DMS153 treated with DMSO at 0.1 percent for 48 hours (cell line): ENCODE measurements around the gene GPC1.

Experiments
- DNase-seq: peaks from one replicate; lab custom pipeline; 2025; ENCODE audit not compliant: unreplicated experiment; lab: John Stamatoyannopoulos, UW

GPC1 gene

DNA sequence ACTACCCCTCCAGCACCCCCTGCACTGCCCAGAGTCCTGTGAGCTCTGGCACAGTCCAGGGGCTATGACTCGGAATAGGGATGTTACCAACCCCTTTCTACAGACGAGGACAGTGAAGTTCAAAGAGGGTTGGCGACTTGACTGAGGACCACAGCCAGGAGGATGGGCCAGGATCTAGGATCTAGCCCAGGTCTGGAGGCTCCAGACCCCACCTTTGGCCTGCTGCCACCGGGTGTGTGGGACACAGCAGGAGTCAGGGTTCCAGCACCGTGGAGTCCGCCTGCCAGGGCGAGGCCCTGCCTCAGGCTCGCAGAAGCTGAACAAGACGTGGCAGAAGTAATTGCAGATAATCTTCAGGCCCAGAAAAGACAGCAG is 37.9 kb upstream of the GPC1 start:
- no peak for DNase-seq

DNA sequence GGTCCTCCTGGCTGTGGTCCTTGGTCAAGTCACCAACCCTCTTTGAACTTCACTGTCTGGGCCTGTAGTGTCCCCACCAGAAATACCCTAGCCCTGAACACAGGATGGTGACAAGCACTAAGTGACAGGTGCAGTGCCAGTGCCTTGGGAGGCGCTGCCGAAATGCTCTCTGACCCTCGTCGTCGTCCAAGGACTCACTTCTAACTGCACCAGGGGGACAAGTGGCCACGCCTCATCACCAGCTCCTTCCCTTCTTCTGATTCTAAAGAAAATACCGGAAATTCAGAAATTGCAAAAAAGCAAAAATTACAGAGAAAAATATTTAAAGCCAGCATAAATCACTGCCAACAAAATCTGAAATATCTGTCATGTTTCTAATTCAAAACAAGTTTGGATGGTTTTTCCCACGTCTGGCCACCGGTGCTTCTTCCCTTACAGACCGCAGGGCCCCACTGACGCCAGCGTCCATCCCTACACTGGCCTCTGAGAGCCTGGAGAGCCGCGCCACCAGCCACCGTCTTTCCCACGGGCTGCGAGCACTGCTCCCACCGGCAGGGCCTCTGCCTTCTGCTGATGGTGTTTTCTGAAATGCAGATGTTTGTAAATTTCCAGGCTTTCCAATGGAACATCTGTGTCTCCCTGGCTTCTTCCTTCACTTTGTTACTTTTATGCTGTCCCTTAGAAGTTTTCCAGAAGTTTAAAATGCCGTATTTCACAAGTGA is 37.4 kb upstream of the GPC1 start:
- DNase-seq, result no peak

DNA sequence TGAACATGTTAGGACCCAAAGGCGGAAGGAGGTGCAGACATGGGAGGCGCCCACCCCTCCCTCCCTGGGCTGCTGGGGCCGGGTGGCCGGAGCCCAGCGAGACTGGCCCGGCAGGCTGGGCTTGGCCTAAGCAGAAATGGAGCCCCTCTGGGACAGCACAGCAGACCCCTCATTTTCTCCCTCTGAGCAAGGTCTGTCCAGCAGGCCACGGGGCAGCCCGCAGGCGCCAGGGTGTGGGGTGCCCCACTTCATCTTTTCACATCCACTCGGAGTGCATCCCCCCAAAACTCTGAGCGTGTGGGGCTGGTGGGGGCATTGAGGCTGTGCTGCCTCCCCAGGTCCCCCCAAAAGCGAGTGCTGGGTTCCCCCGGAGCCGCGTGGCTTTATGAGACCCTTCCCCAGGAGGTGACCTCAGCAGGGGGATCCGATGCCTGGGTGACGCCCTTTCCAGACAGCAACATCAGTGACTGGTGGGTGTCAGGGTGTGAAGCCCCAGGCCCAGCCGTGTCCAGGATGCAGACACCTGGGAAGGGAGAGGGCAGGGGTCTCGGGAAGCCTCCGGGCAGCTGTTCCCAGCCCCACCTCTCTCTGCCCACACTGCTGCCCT is 36.7 kb upstream of the GPC1 start:
- DNase-seq, result no peak

DNA sequence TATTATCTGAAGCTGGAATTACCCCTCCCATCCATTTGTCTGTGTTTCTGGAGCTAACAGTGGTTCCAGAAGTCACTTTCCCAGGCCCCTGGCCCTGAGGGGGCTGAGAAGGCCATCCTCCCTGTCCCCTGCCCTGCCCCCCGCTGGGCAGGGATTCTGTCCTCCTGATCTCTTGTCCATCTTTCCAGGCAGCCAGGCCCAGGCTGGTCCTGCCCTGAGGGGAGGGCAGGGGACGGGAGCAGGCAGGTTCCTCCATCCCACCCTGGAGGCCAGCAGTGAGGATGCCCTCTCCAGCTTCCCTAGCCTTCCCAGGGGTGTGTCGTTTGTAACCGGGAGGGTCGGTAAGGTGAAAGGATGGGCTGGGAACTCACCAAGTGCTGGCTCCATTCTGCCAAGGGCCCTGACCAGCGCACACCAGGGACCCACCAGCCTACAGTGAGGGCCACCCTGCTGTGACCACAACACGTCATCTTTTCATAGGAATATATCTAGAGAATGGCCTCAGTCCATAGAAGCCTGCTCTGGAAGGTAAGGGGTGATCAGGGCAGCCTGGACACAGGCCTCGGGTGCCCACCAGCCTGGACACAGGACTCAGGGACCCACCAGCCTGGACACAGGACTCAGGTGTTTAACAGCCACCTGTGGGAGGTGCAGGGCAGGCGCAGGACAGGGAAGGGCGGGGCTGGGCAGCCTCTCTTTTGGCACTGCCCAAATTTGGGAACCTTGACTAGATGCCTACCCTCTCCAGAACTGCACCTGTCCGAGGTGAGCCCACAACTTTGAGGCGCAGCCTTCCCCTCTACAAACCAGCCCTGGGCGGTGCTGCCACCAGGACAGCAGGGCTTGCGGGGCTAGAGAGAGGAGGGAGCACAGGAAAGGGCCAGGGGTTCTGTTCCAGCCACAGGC is 35.8 kb upstream of the GPC1 start:
- no peak for DNase-seq

DNA sequence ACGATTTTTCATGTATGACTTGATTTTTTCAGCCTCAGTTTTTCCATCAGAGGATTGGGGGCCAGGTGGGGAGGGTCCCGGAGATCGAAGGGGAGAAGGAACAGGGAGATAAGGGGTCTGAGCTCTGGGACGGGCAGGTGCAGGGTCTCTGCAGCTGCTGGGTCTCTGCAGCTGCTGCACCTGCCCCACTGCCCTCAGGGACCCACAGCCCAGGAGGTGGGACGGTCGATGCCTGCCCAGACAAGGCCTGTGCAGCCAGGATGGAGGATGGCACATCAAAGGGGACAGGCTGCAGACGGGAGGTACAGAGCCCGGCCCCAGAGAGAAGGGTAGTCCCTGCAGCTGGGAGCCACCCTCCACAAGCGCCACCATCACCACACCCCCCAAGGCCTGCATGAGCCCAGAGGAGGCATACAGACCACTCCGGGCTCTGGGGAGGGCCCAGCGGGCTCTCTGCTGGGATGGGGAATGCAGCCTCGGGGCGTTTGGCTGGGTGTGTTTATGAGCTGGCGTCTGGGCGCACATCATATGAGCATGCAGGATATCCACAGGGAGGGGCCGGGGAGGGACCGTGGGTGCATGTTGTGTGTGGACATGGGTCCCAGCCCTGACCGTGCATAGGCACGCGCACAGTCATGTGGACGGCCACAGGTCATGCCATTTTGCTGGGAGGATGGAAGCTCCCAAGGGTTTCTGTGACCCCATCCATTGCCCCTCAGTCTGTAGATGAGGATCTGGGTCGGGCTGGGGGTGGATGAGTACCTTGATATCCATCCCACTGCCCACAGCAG is 34.9 kb upstream of the GPC1 start:
- no peak for DNase-seq

DNA sequence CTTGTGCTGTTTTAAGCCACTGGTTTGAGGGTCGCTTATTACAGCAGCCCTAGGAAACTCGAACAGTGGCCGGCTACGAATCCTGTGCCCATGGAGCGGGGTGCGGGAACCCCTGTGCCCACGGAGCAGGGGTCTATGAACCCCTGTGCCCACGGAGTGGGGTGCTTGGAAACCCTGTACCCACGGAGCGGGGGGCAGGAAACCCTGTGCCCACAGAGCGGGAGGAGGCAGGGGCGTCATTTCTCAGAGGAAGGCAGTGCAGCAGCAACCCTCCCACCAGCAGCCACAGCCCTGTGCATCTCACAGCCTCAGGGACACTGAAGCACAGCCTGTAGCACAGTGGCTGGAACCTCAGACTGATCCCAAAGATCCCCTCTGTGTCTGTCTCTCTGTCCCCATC is 34.2 kb upstream of the GPC1 start:
- DNase-seq, result no peak

DNA sequence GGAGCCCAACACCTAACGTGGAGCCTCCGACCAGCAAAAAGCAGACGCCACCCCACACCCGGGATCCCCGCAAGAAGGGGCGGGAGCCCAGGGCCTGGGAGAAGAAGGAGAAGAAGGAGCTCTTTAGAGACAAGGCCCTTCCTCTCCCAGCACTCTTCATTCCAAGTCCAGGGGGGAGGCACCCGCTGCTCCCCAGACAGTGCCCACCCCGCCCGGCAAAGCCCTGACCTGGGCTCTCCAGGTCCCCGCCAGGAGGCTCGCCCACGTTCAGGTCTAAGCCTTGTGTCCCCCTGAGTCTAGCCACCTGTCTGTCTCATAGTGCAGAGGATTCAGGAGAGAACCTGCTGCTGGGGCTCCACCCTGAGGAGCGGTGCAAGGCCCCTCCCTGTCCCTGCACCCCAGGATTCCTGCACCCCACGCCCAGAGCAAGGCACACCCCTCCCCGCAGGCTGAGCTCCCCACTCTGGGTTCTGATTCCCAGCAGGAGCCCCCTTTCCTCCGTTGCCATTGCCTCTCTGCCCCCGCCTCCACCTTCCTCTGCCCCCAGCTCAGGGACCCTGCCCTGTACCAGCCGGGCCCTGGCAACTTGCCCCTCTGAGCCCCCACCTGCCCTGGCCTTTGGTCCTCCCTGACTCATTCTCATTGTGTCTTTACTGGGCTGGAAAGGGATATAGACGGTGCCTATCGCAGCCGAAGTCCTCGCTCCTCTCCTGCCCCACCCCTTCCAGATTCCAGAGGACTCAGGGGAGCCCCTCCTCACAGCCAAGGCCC is 33.5 kb upstream of the GPC1 start:
- no peak for DNase-seq

DNA sequence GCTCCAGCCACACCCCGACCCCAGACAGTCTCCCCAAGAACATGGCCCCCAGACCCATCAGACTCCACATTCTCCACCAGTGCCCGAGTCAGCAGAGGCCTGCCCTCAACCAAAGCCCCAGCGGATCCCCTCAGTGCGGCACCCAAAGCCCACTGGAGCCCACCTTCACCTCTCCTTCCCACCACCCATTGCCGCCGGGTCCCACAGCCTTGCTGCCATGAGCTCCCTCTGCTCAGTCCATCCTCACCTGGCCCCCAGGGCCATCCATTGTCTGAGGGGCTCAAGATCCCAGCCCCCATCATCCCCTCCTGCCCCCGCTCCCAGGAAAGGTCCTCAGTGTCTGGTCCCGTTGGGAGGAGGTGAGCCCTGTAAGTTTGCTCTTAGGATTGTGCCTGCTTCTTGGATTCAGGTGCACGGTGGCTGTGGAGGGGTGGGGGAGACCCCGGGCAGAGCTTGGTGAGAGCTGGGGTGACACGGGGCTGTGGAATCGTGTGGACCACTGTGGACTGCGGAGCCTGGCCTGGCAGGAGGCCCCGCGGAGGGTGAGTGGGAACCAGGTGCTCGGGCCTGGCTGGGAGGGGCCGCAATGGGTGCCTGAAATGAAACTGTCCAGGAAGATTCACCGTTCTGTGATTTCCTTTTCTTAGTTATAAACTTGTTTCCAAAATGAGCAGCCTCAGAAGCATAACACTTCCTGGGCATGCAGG is 32.7 kb upstream of the GPC1 start:
- DNase-seq, result no peak

DNA sequence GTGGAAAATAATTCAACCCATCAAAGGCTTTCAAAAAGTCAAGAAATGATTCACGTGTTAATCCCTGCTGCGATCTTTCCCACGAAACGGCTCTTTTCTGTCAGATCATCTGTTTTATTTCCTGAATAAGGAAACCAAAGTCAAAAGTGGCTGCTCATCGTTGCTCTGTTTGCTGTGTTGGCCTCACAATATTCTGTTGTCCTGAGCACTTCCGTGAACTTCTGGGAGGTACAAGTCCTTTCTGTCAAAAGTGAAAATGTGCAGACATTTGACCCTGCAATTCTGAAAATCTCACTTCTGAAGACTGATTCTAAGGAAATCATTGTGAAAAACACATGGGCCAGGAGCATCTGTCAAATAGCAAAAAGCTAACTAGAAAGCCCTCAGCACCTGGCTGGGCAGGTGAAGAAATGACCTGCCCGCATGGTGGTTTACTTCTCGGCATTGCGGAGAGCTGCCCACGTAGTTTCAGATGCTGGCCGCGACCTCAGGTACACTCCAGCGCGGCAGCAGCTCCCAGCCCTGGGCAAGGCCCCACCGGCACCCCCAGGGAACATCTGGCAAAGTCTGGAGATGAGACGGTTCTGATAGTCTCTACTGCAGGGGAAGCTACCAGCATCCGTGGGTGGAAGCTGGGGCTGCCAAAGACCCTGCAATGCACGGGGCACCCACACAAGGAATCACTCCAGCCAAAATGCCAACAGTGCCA is 31.9 kb upstream of the GPC1 start:
- DNase-seq, result no peak

DNA sequence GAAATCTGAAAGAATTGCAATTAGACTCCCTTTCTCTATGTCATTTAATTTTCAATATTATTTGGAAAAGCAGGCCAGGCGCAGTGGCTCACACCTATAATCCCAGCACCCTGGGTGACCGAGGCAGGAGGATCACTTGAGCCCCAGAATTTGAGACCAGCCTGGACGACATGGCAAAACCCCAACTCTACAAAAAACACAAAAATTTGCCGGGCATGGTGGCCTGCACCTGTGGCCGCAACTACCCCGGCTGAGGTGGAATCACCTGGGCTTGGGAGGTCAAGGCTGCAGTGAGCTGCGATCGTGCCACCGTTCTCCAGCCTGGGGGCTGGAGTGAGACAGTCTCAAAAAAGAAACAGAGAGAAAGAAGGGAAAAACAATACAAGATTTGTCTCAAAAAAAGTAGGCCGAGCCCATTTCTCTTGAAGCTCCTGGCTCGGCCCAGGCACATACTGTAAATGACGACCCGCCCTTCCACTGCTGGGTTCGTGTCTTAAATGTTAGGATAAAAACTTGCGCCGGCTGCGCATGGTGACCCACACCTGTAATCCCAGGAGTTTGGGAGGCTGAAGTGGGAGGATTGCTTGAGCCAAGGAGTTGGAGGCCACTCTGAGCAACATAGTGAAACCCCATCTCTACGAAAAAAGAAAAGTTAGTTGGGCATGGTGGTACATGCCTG is 31.1 kb upstream of the GPC1 start:
- no peak for DNase-seq

DNA sequence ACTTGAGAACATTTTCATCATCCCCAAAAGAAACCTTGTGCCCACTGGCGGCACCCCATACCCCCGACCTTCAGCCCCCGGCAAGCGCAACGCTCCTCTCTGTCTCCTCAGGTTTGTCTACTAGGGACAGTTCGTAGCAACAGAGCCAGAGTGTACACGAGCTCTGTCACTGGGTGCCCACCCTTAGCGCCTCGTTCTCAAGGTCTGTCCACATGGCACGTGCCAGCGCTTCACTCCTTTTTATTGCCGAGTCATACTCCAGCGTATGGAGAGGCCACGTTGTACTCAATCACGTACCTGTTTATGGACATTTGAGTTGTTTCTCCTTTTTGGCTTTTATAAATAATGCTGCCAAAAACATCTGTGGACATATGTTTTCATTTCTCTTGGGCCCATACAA is 30.3 kb upstream of the GPC1 start:
- no peak for DNase-seq

DNA sequence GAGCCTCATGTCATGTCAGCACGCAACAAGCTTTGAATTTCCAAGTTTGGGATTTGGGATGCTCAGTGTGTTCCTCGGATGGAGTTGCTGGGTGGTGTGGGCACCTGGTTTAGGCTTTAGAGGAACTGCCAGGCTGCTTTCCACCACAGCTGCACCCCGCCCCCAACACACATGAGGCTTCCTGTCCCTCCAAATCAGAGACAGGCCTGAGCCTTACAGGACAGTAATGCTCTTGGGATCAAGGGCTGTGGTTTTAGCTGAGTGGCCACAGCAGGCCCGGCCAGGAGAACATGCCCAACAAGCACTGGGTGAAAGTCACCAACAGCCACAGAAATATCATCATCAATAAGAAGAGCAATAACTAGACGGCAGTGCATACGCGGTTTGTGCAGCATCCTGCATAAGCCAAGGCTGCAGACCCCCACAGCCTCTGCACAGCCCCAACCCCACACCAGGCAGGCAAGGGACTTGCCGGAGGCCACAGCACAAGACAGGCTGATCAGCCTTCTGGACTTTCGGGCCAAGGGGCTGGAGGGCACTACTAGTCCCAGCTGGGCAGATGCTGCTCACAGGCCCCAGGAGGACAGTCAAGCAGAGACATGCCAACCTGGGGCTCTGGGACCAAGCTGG is 29.7 kb upstream of the GPC1 start:
- DNase-seq, result no peak

DNA sequence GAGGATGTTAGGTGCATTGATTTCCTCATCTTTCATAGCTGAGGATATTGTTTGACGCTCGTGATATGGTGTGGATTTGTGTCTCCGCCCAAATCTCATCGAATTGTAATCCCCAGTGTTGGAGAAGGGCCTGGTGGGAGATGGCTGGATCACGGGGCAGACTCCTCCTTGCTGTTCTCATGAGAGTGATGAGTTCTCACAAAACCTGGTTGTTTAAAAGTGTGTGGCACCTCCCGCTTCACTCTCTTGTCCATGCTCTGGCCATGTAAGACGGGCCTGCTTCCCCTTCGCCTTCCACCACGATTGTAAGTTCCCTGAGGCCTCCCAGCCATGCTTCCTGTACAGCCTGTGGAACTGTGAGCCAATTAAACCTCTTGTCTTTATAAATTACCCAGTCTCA is 28.4 kb upstream of the GPC1 start:
- DNase-seq, result no peak

DNA sequence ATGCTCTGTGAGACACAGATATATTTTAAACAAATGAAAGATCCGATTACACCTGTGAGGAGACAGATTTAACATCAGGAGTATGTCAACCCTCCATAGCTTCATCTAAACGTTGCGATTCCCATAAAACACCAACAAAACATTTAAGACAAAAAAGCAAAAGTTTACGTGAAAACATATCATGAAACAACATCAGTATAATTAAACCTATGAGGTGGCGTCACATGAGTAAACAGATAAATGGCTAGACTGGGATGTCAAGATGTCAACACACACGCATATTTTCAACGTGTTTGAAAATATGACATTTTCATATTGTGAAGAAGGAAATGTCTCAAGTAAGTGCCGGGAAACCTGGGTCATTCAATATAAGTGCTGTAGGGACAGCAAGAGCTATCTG is 25.5 kb upstream of the GPC1 start:
- DNase-seq, result no peak

DNA sequence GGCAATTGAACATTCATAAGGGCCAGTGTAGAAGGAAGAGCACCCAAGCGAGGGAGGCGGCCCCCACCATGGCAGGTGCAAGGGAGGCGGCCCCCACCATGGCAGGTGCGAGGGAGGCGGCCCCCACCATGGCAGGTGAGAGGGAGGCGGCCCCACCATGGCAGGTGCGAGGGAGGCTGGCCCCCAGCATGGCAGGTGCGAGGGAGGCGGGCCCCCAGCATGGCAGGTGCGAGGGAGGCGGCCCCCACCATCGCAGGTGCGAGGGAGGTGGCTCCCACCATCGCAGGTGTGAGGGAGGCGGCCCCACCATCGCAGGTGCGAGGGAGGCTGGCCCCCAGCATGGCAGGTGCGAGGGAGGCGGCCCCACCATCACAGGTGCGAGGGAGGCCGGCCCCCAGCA is 24.7 kb upstream of the GPC1 start:
- DNase-seq, result no peak

DNA sequence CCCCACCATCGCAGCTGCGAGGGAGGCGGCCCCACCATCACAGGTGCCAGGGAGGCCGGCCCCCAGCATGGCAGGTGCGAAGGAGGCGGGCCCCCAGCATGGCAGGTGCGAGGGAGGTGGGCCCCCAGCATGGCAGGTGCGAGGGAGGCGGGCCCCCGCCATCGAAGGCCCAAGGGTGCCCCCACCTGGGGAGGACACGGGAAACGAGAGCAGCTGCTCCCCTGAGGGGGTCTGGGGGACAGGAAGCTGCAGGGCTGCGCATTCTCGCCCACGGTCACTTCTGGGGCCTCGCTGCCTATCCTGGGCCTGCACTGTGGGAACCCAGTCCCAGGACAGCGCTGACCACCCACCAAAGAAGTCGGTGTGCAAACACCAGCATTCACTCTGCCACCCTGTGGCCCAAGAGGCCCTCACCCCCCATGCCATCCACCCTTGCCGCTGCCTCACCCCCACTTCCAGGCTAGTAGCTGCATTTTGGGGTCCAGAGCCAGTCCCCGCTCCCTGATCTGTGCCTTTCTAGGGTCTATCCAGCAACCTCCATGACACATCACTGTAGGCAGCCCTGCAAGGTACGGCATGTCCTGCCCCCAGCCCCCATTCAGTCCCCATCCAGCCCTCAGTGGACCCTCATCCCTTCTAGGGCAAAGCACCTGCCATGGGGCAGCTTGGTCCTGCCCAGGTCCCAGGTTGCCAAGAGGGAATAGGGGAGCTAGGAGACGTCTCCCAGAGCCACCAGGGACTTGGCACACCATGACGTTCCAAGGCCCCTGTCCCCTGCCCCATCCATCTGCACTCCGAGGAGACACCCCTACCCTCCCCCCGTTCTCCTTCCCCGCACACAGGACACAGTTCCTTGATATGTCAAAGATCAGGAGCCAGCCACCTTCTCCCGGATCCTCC is 24.0 kb upstream of the GPC1 start:
- DNase-seq, result no peak

DNA sequence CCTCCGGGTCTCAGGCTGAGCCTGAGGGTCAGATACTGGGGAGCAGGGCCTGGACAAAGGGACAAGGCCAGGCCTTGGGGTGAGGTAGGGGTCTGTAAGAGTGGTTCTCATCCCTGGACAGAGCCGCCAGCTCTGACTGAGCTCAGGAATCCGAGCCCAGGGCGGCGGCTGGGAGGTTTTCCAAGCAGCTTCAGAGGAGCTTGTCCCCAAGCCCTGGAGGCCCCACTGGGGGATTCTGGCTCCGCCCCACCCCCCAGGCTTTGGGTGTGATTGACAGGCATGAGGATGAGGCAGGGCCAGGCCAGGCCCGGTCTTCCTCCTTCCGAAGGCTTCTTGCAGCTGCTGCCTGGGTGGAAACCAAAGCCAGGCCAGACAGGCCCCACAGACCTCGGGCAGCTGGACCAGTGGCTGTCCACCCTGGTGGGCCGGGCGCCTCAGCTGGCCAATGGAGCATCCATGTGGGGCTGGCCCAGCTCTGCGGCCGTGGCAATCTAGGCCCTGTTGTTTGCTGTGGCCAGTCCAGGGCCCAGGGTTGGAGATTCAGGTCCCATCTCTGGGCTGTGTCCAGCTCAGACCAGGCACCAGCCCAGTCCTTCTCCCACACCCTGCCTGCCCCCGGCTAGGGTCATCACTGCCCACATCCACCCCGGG is 23.1 kb upstream of the GPC1 start:
- no peak for DNase-seq
